HEK293 (cell line): ENCODE measurements around the gene MAP4K2.

Experiments
- CTCF ChIA-PET: fragments of 350-600 bp; formaldehyde crosslinking; extraction: SDS; loops from one replicate; lab custom pipeline; 2021; ENCODE audit warnings: antibody characterized with exemption; lab: Yijun Ruan, JAX
- POLR2A ChIA-PET: fragments of 300-600 bp; formaldehyde crosslinking; extraction: SDS; loops from one replicate; lab custom pipeline; 2020; ENCODE audit warnings: antibody characterized with exemption, inconsistent platforms; lab: Yijun Ruan, JAX
- H3K27ac ChIP-seq: fragments of 200-500 bp; sonication (Bioruptor generic); 2 replicates; pipeline ENCODE4 v1.5.1; 2014; ENCODE audit warnings: low read depth, low read length, control low read depth, inconsistent platforms; ENCODE audit errors: extremely low read depth
- H3K36me3 ChIP-seq, 2 experiments: fragments of 200-500 bp in 1 of 2; sonication (Bioruptor generic) in 1 of 2; 1 replicate in 1 of 2; 2 replicates in 1 of 2; pipeline ENCODE4 v1.5.1; 2014 to 2017; ENCODE audit warnings: inconsistent platforms in 2 of 2, low read length in 2 of 2; ENCODE audit not compliant: control insufficient read depth in 2 of 2, insufficient read depth in 1 of 2
- H3K4me1 ChIP-seq: fragments of 200-500 bp; sonication (Bioruptor generic); 2 replicates; pipeline ENCODE4 v1.5.1; 2014; ENCODE audit warnings: mild to moderate bottlenecking, low read length, inconsistent platforms; ENCODE audit not compliant: control insufficient read depth, insufficient read depth
- H3K4me3 ChIP-seq: 2 replicates; pipeline ENCODE4 v1.5.1; 2011; ENCODE audit warnings: low read depth, mild to moderate bottlenecking, control low read depth, low read length, moderate library complexity
- H3K9me3 ChIP-seq: fragments of 200-500 bp; sonication (Bioruptor generic); 2 replicates; pipeline ENCODE4 v1.5.1; 2014; ENCODE audit warnings: low read depth, low read length, inconsistent platforms; ENCODE audit not compliant: control insufficient read depth, insufficient read depth
- ZBTB44 ChIP-seq: fragments of 450-650 bp; IDR thresholded peaks from 2 replicates; pipeline ENCODE4 v1.5.1; 2018; ENCODE audit warnings: missing biosample characterization, mild to moderate bottlenecking, missing genetic modification characterization
- ZBTB48 ChIP-seq: fragments of 450-650 bp; formaldehyde crosslinking; IDR thresholded peaks from 2 replicates; pipeline ENCODE4 v1.5.1; 2016; ENCODE audit warnings: missing biosample characterization, missing genetic modification characterization
- ZBTB6 ChIP-seq: fragments of 450-650 bp; formaldehyde crosslinking; IDR thresholded peaks from 2 replicates; pipeline ENCODE4 v1.5.1; 2017; ENCODE audit warnings: missing biosample characterization, missing genetic modification characterization
- ZNF132 ChIP-seq: fragments of 450-650 bp; formaldehyde crosslinking; IDR thresholded peaks from 2 replicates; pipeline ENCODE4 v1.5.1; 2017; ENCODE audit warnings: missing biosample characterization, missing genetic modification characterization, borderline replicate concordance
- ZNF157 ChIP-seq: fragments of 450-650 bp; formaldehyde crosslinking; IDR thresholded peaks from 2 replicates; pipeline ENCODE4 v1.5.1; 2016; ENCODE audit warnings: missing biosample characterization, missing genetic modification characterization
- ZNF214 ChIP-seq: fragments of 450-650 bp; formaldehyde crosslinking; IDR thresholded peaks from 2 replicates; pipeline ENCODE4 v1.5.1; 2017; ENCODE audit warnings: missing biosample characterization, mild to moderate bottlenecking, missing genetic modification characterization, borderline replicate concordance
- ZNF239 ChIP-seq: fragments of 450-650 bp; formaldehyde crosslinking; IDR thresholded peaks from 2 replicates; pipeline ENCODE4 v1.5.1; 2016; ENCODE audit warnings: missing biosample characterization, missing genetic modification characterization
- ZNF416 ChIP-seq: fragments of 450-650 bp; formaldehyde crosslinking; IDR thresholded peaks from 2 replicates; pipeline ENCODE4 v1.5.1; 2016; ENCODE audit warnings: missing biosample characterization, missing genetic modification characterization
- ZNF488 ChIP-seq: fragments of 450-650 bp; formaldehyde crosslinking; IDR thresholded peaks from 2 replicates; pipeline ENCODE4 v1.5.1; 2016; ENCODE audit warnings: missing biosample characterization, missing genetic modification characterization
- ZNF518A ChIP-seq: fragments of 450-650 bp; formaldehyde crosslinking; conservative IDR thresholded peaks from 2 replicates; pipeline ENCODE4 v1.5.1; 2016; ENCODE audit warnings: low read depth, missing biosample characterization, missing genetic modification characterization
- ZNF596 ChIP-seq: fragments of 450-650 bp; IDR thresholded peaks from 2 replicates; pipeline ENCODE4 v1.5.0; 2018; ENCODE audit warnings: missing biosample characterization, mild to moderate bottlenecking, missing genetic modification characterization, moderate library complexity
- ZNF621 ChIP-seq: fragments of 450-650 bp; formaldehyde crosslinking; IDR thresholded peaks from 2 replicates; pipeline ENCODE4 v1.5.1; 2017; ENCODE audit warnings: missing biosample characterization, missing genetic modification characterization
- ZNF623 ChIP-seq: fragments of 450-650 bp; formaldehyde crosslinking; IDR thresholded peaks from 2 replicates; pipeline ENCODE4 v1.5.1; 2016; ENCODE audit warnings: missing biosample characterization, missing genetic modification characterization
- TF ChIP-seq, protein P1 (sequence below): fragments of 450-650 bp; formaldehyde crosslinking; IDR thresholded peaks from 2 replicates; pipeline ENCODE4; 2016; ENCODE audit warnings: missing biosample characterization, missing genetic modification characterization
- TF ChIP-seq, protein P2 (sequence below): fragments of 450-650 bp; formaldehyde crosslinking; optimal IDR thresholded peaks from 2 replicates; pipeline ENCODE3; 2016; ENCODE audit warnings: missing biosample characterization, mild to moderate bottlenecking, missing genetic modification characterization
- TF ChIP-seq, protein P3 (sequence below): fragments of 450-650 bp; formaldehyde crosslinking; IDR thresholded peaks from 2 replicates; pipeline ENCODE4 v1.5.1; 2016; ENCODE audit warnings: missing biosample characterization, missing genetic modification characterization

Gene MAP4K2

GRCh38 chr11:64754124-64754918, 48.7 kb downstream of the MAP4K2 start:
- Histone ChIP-seq H3K27ac (no peak overlapping the region), H3K4me3 (no peak overlapping the region), H3K4me1 (no peaks in the 10 kb centered on the region), H3K9me3 (no peaks in the 10 kb centered on the region), H3K36me3 (peaks cover 0 to 3% of the 10 kb centered on the region in 2 experiments; a peak in 1 of 3 replicates)
- TF ChIP-seq ZNF416 (tag by site-specific recombination) (no peak), ZBTB6 (tag by site-specific recombination) (no peak), ZNF214 (tag by site-specific recombination) (no peak), ZNF596 (tag by site-specific recombination) (no peak), ZNF488 (tag by site-specific recombination) (no peak)
- TF ChIP-seq, protein P1, sequence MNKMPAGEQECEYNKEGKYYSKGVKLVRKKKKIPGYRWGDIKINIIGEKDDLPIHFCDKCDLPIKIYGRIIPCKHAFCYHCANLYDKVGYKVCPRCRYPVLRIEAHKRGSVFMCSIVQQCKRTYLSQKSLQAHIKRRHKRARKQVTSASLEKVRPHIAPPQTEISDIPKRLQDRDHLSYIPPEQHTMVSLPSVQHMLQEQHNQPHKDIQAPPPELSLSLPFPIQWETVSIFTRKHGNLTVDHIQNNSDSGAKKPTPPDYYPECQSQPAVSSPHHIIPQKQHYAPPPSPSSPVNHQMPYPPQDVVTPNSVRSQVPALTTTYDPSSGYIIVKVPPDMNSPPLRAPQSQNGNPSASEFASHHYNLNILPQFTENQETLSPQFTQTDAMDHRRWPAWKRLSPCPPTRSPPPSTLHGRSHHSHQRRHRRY: no peak
- ChIA-PET POLR2A (no interaction called here), CTCF (interaction anchor here (1.0 kb wide), 1 partner anchor 10 kb away, joined by 3 read pairs; the partner anchor contains the start of gene RASGRP2)

- Histone ChIP-seq H3K36me3 (peaks cover 0 to 3% of the 10 kb centered on the region in 2 experiments; a peak in 1 of 3 replicates), H3K4me3 (no peak overlapping the region), H3K27ac (no peak overlapping the region), H3K4me1 (no peaks in the 10 kb centered on the region), H3K9me3 (no peaks in the 10 kb centered on the region)
- POLR2A ChIA-PET: no interaction called here
- CTCF ChIA-PET: interaction anchor here (0.6 to 1.7 kb wide), 3 partner anchors 9 to 65 kb away, joined by 3 to 15 read pairs (median 4); partner anchors contain the start of gene RASGRP2
- TF ChIP-seq ZNF623 (tag by site-specific recombination): no peak
- no peak for TF ChIP-seq ZNF518A
- no peak for TF ChIP-seq ZNF157 (tag by site-specific recombination)
- no peak for TF ChIP-seq ZBTB48 (tag by site-specific recombination)
- no peak for TF ChIP-seq ZBTB44 (tag by site-specific recombination)
- TF ChIP-seq ZNF239 (tag by site-specific recombination): no peak
- no peak for TF ChIP-seq ZNF621 (tag by site-specific recombination)
- TF ChIP-seq, protein P2, sequence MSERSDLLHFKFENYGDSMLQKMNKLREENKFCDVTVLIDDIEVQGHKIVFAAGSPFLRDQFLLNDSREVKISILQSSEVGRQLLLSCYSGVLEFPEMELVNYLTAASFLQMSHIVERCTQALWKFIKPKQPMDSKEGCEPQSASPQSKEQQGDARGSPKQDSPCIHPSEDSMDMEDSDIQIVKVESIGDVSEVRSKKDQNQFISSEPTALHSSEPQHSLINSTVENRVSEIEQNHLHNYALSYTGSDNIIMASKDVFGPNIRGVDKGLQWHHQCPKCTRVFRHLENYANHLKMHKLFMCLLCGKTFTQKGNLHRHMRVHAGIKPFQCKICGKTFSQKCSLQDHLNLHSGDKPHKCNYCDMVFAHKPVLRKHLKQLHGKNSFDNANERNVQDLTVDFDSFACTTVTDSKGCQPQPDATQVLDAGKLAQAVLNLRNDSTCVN: no peak
- TF ChIP-seq ZNF132 (tag by site-specific recombination): no peak
- TF ChIP-seq, protein P3, sequence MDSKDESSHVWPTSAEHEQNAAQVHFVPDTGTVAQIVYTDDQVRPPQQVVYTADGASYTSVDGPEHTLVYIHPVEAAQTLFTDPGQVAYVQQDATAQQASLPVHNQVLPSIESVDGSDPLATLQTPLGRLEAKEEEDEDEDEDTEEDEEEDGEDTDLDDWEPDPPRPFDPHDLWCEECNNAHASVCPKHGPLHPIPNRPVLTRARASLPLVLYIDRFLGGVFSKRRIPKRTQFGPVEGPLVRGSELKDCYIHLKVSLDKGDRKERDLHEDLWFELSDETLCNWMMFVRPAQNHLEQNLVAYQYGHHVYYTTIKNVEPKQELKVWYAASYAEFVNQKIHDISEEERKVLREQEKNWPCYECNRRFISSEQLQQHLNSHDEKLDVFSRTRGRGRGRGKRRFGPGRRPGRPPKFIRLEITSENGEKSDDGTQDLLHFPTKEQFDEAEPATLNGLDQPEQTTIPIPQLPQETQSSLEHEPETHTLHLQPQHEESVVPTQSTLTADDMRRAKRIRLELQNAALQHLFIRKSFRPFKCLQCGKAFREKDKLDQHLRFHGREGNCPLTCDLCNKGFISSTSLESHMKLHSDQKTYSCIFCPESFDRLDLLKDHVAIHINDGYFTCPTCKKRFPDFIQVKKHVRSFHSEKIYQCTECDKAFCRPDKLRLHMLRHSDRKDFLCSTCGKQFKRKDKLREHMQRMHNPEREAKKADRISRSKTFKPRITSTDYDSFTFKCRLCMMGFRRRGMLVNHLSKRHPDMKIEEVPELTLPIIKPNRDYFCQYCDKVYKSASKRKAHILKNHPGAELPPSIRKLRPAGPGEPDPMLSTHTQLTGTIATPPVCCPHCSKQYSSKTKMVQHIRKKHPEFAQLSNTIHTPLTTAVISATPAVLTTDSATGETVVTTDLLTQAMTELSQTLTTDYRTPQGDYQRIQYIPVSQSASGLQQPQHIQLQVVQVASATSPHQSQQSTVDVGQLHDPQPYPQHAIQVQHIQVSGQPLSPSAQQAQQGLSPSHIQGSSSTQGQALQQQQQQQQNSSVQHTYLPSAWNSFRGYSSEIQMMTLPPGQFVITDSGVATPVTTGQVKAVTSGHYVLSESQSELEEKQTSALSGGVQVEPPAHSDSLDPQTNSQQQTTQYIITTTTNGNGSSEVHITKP (tag by site-specific recombination): no peak
Observed at GRCh38 chr11:64753380-64754123, 49.5 kb downstream of the MAP4K2 start.
